B cell (primary cell): ENCODE measurements around the gene COPB1. TPM values are rescaled to one million over a fixed set of nuclear protein-coding genes. Genes with fewer than 3 reads are reported as not detected.

Source experiments
- ATAC-seq: fragments of 200-7000 bp; cut with Tn5 transposase; one replicate; pipeline ENCODE4 v1.10.0; 2021; ENCODE audit warnings: low read depth, mild to moderate bottlenecking, moderate number of reproducible peaks, moderate library complexity
- CTCF ChIA-PET: fragments of 350-600 bp; sonication (Branson Sonifier 250); formaldehyde crosslinking; loops from one replicate; lab custom pipeline; 2021; ENCODE audit warnings: antibody characterized with exemption, inconsistent platforms; lab: Charles Lee
- POLR2A ChIA-PET: fragments of 350-600 bp; sonication (Branson Sonifier 250); formaldehyde crosslinking; loops from one replicate; lab custom pipeline; 2021; ENCODE audit warnings: antibody characterized with exemption; lab: Charles Lee
- DNase-seq: peaks from one replicate; pipeline ENCODE4 v3.0.0; 2013
- H2AFZ ChIP-seq: 2 replicates; pipeline ENCODE4 v1.6.1; 2012; ENCODE audit warnings: mild to moderate bottlenecking, low read depth, low read length; ENCODE audit not compliant: insufficient read depth, poor library complexity, severe bottlenecking
- H3K27ac ChIP-seq, 2 donors: 1 replicate in 1 of 2; 2 replicates in 1 of 2; pipeline ENCODE4 v1.5.1; 2012 to 2013; ENCODE audit warnings: low read length in 2 of 2, mild to moderate bottlenecking in 2 of 2, moderate library complexity in 1 of 2
- H3K27me3 ChIP-seq, 4 experiments: fragments of 200-600 bp in 1 of 4; sonication (generic) in 1 of 4; replicated peaks in 1 of 4; 1 replicate in 2 of 4; 2 replicates in 2 of 4; pipeline versions ENCODE4 v1.6.1 to v1.7.0; 2013 to 2016; ENCODE audit warnings: low read length in 3 of 4, mild to moderate bottlenecking in 2 of 4, mixed read lengths in 1 of 4, moderate library complexity in 1 of 4; ENCODE audit not compliant: insufficient read depth in 4 of 4, control insufficient read depth in 3 of 4; ENCODE audit errors: control extremely low read depth in 1 of 4
- H3K36me3 ChIP-seq, 2 experiments: replicated peaks in 1 of 2; 1 replicate in 1 of 2; 2 replicates in 1 of 2; pipeline versions ENCODE4 v1.6.1 to v1.7.1; 2013; ENCODE audit warnings: low read length in 1 of 2; ENCODE audit not compliant: insufficient read depth in 2 of 2, control insufficient read depth in 1 of 2; ENCODE audit errors: control extremely low read depth in 1 of 2, extremely low read depth in 1 of 2
- H3K4me1 ChIP-seq, 2 donors: fragments of 200-600 bp in 1 of 2; sonication (generic) in 1 of 2; 1 replicate in 1 of 2; 2 replicates in 1 of 2; pipeline versions ENCODE4 v1.5.1 to v1.6.1; 2013 to 2017; ENCODE audit warnings: low read length in 2 of 2; ENCODE audit not compliant: control insufficient read depth in 2 of 2, insufficient read depth in 2 of 2
- H3K4me2 ChIP-seq: replicated peaks from 2 replicates; pipeline ENCODE3; 2012; ENCODE audit warnings: mild to moderate bottlenecking, low read depth, low read length; ENCODE audit not compliant: poor library complexity, severe bottlenecking
- H3K4me3 ChIP-seq, 5 experiments: fragments of 200-600 bp in 1 of 5; sonication (generic) in 1 of 5; 1 replicate in 3 of 5; 2 replicates in 2 of 5; pipeline versions ENCODE4 v1.5.1 to v1.7.0; 2011 to 2016; ENCODE audit warnings: low read length in 4 of 5, mild to moderate bottlenecking in 4 of 5, low read depth in 2 of 5, control low read depth in 1 of 5, moderate library complexity in 1 of 5; ENCODE audit not compliant: insufficient read depth in 1 of 5; ENCODE audit errors: control extremely low read depth in 1 of 5, extremely low read depth in 1 of 5
- H3K79me2 ChIP-seq: fragments of 200-600 bp; sonication (generic); one replicate; pipeline ENCODE4 v1.6.0; 2016; ENCODE audit warnings: low read length; ENCODE audit not compliant: control insufficient read depth, insufficient read depth
- H3K9ac ChIP-seq: fragments of 200-600 bp; sonication (generic); 2 replicates; pipeline ENCODE4 v1.6.1; 2017; ENCODE audit warnings: mild to moderate bottlenecking, low read length, moderate library complexity
- H3K9me3 ChIP-seq, 3 donors: one replicate each; pipeline versions ENCODE4 v1.6.1 to v1.7.1; 2013; ENCODE audit warnings: low read length in 2 of 3; ENCODE audit not compliant: control insufficient read depth in 2 of 3, insufficient read depth in 1 of 3; ENCODE audit errors: control extremely low read depth in 1 of 3
- H4K20me1 ChIP-seq: 2 replicates; pipeline ENCODE4 v1.6.0; 2012; ENCODE audit warnings: mild to moderate bottlenecking, low read length; ENCODE audit not compliant: insufficient read depth, control insufficient read depth, poor library complexity, severe bottlenecking
- H3K27ac Mint-ChIP-seq: one replicate; pipeline ENCODE4 v1.8.0; 2021; ENCODE audit warnings: mixed read lengths
- H3K27me3 Mint-ChIP-seq: one replicate; pipeline ENCODE4 v1.8.0; 2021; ENCODE audit warnings: mixed read lengths
- H3K4me1 Mint-ChIP-seq: one replicate; pipeline ENCODE4 v1.8.0; 2021; ENCODE audit warnings: mixed read lengths
- H3K4me3 Mint-ChIP-seq: one replicate; pipeline ENCODE4 v1.8.0; 2021; ENCODE audit warnings: mixed read lengths
- H3K9me3 Mint-ChIP-seq: one replicate; pipeline ENCODE4 v1.8.0; 2022; ENCODE audit warnings: mixed read lengths; ENCODE audit not compliant: insufficient read depth
- EZH2 ChIP-seq: IDR thresholded peaks from 2 replicates; pipeline ENCODE4 v1.6.1; 2012; ENCODE audit warnings: borderline replicate concordance, low read depth, mild to moderate bottlenecking, moderate library complexity, low read length; ENCODE audit not compliant: insufficient read depth, poor library complexity, severe bottlenecking
- WGBS: methylation state at CpG from one replicate; pipeline ENCODE4 v1.1.5; 2013; ENCODE audit warnings: missing lambda C conversion rate; ENCODE audit not compliant: insufficient coverage; 5-methylcytosine and 5-hydroxymethylcytosine counted together
- intact Hi-C: fragments of 100-400 bp; cut with micrococcal nuclease; formaldehyde crosslinking; loops from one replicate; pipeline ENCODE4 v1.10.0; 2022
- polyA plus RNA-seq: library from polyadenylated mRNA; depleted of rRNA; stranded (reverse); fragments of >200 nt; gene quantifications from 2 replicates; pipeline ENCODE4 v1.2.3, GENCODE V29; 2012
- total RNA-seq, 2 donors: library from RNA; stranded (reverse); fragments of 120-200 nt in 1 of 2; gene quantifications; 1 replicate in 1 of 2; 2 replicates in 1 of 2; pipeline versions ENCODE4 v1.2.3 to v1.2.4, GENCODE V29; 2013 to 2022
- TF ChIP-seq, protein P1 (sequence below): fragments of 200-600 bp; IDR thresholded peaks from one replicate; pipeline ENCODE4 v1.8.0; 2022; ENCODE audit warnings: antibody characterized with exemption, mild to moderate bottlenecking

The COPB1 gene
- total and polyA plus RNA-seq, 2 donors (not counting 1 experiment from before 2014, with no cell fraction given): 32.0 to 80.2 TPM

GRCh38 chr11:14417617-14418374 is 81.8 kb downstream of the COPB1 start:
- H4K20me1 ChIP-seq: no peaks in the 10 kb centered on the region
- no peak overlapping the region for H3K27ac ChIP-seq
- Mint-ChIP-seq H3K9me3 (no peaks in the 10 kb centered on the region), H3K27ac (no peak overlapping the region), H3K4me3 (no peak overlapping the region), H3K27me3 (no peaks in the 10 kb centered on the region), H3K4me1 (peaks cover 12% of the 10 kb centered on the region)
- DNase-seq (no peak), ATAC-seq (no peak)
- H3K9me3 ChIP-seq: no peaks in the 10 kb centered on the region
- ChIA-PET CTCF (interaction anchor here (1.0 to 6.6 kb wide), 6 partner anchors 31 to 117 kb away, joined by 3 to 73 read pairs (median 9); no protein-coding TSS in a partner anchor), POLR2A (no interaction called here)
- no peak overlapping the region for H3K9ac ChIP-seq
- no peak overlapping the region for H3K4me3 ChIP-seq
- intact Hi-C loops: loop anchor here (1.0 kb wide), 1 partner anchor 117 kb away; no protein-coding TSS in a partner anchor
- no peak for TF ChIP-seq EZH2
- TF ChIP-seq, protein P1, sequence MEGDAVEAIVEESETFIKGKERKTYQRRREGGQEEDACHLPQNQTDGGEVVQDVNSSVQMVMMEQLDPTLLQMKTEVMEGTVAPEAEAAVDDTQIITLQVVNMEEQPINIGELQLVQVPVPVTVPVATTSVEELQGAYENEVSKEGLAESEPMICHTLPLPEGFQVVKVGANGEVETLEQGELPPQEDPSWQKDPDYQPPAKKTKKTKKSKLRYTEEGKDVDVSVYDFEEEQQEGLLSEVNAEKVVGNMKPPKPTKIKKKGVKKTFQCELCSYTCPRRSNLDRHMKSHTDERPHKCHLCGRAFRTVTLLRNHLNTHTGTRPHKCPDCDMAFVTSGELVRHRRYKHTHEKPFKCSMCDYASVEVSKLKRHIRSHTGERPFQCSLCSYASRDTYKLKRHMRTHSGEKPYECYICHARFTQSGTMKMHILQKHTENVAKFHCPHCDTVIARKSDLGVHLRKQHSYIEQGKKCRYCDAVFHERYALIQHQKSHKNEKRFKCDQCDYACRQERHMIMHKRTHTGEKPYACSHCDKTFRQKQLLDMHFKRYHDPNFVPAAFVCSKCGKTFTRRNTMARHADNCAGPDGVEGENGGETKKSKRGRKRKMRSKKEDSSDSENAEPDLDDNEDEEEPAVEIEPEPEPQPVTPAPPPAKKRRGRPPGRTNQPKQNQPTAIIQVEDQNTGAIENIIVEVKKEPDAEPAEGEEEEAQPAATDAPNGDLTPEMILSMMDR: no peak
- no peak overlapping the region for H2AFZ ChIP-seq
- H3K79me2 ChIP-seq: peaks cover 5% of the 10 kb centered on the region
- 100% methylated on average over 1 of the region's 4 CpGs for WGBS
- H3K36me3 ChIP-seq: no peaks in the 10 kb centered on the region
- H3K4me1 ChIP-seq: peaks cover 17 to 19% of the 10 kb centered on the region in 2 donors
- H3K27me3 ChIP-seq: peaks cover 0 to 3% (median 0%) of the 10 kb centered on the region in 4 experiments
- H3K4me2 ChIP-seq: no peak overlapping the region

DNA sequence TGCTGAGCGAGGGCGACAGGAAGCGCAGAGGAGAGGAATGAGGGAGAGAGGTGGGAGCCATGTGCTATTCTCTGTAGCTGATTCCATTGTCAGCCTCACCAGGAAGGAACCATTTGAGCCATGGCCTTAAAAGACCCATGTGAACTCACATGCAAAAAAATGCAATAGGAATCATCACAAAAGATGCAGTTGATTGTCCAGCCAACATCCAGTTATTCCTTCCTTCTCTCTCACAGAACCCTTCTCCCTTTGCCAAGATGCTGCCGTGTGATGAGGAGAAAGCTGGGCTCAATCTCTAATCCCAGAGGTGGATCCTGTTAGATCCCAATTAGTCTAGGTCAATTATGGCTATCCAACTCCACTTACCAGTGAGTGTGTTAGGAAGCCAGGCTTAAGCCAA is 82.4 kb downstream of the COPB1 start:
- Mint-ChIP-seq H3K4me3 (no peak overlapping the region), H3K4me1 (peaks cover 12% of the 10 kb centered on the region), H3K27me3 (no peaks in the 10 kb centered on the region), H3K9me3 (no peaks in the 10 kb centered on the region), H3K27ac (no peak overlapping the region)
- intact Hi-C loops: no loop called here
- H3K9me3 ChIP-seq: no peaks in the 10 kb centered on the region
- no peaks in the 10 kb centered on the region for H3K36me3 ChIP-seq
- H3K9ac ChIP-seq: no peak overlapping the region
- peaks cover 0 to 3% (median 0%) of the 10 kb centered on the region in 4 experiments for H3K27me3 ChIP-seq
- DNase-seq (no peak), ATAC-seq (no peak)
- 94% methylated on average over 3 of the region's 4 CpGs for WGBS
- no peak overlapping the region for H3K4me3 ChIP-seq
- no peak for TF ChIP-seq EZH2
- TF ChIP-seq, protein P1: no peak
- H3K4me2 ChIP-seq: no peak overlapping the region
- POLR2A ChIA-PET: no interaction called here
- H2AFZ ChIP-seq: no peak overlapping the region
- H3K79me2 ChIP-seq: peaks cover 5% of the 10 kb centered on the region
- CTCF ChIA-PET: interaction anchor here (1.9 to 6.6 kb wide), 3 partner anchors 109 to 117 kb away, joined by 6 to 73 read pairs (median 13); no protein-coding TSS in a partner anchor
- H3K4me1 ChIP-seq: peaks cover 11 to 13% of the 10 kb centered on the region in 2 donors
- H3K27ac ChIP-seq: no peak overlapping the region
- no peaks in the 10 kb centered on the region for H4K20me1 ChIP-seq
